HCT116 (cell line): ENCODE measurements around the gene POLR1B. TPM values are rescaled to one million over a fixed set of nuclear protein-coding genes. Genes with fewer than 3 reads are reported as not detected.

ENCODE experiments used
- ATAC-seq: fragments of 200-7000 bp; cut with Tn5 transposase; 2 replicates; pipeline ENCODE4 v1.9.1; 2020; ENCODE audit warnings: mild to moderate bottlenecking, moderate library complexity
- BruUV-seq: library from RNA; stranded (reverse); fragments of 400-500 nt; replicated peaks from 2 replicates; lab custom pipeline; 2021; lab: Mats Ljungman, UMichigan
- CTCF ChIA-PET: fragments of 300-600 bp; sonication (Branson Sonifier 250); formaldehyde crosslinking; loops from one replicate; lab custom pipeline; 2021; ENCODE audit warnings: antibody characterized with exemption; lab: Charles Lee
- POLR2A ChIA-PET: fragments of 300-600, 350-600 bp; sonication (Branson Sonifier 250); formaldehyde crosslinking; loops from one replicate; lab custom pipeline; 2021; ENCODE audit warnings: antibody characterized with exemption; lab: Charles Lee
- RAD21 ChIA-PET, 2 experiments: fragments of 300-600 bp; sonication (Branson Sonifier 250); formaldehyde crosslinking; loops; one replicate each; lab custom pipeline; 2023; ENCODE audit warnings: low total read pairs in 2 of 2; ENCODE audit not compliant: uncharacterized antibody in 2 of 2, unreplicated experiment in 2 of 2, low non-redundant PET in 1 of 2; lab: Charles Lee
- DNase-seq: peaks from one replicate; pipeline ENCODE4 v3.0.0-alpha.2; 2010; ENCODE audit warnings: low read depth, low spot score
- H2AFZ ChIP-seq: fragments of 200-600 bp; shearing (Covaris generic), sonication (generic); 2 replicates; pipeline ENCODE4 v1.6.1; 2017; ENCODE audit warnings: low read depth, mixed run types, mixed read lengths, antibody characterized with exemption, low read length; ENCODE audit not compliant: poor library complexity, severe bottlenecking
- H3K27ac ChIP-seq: 2 replicates; pipeline ENCODE4 v1.5.1; 2012; ENCODE audit warnings: low read depth, low read length
- H3K27me3 ChIP-seq: fragments of 200-600 bp; sonication (generic); 2 replicates; pipeline ENCODE4 v1.6.1; 2016; ENCODE audit warnings: mixed run types, low read length, mixed read lengths; ENCODE audit not compliant: insufficient read depth
- H3K36me3 ChIP-seq, 2 experiments: fragments of 200-500 bp in 1 of 2; fragments of 200-600 bp in 1 of 2; sonication (Bioruptor generic) in 1 of 2; sonication (generic) in 1 of 2; 2 replicates each; pipeline versions ENCODE4 v1.5.1 to v1.6.1; 2014 to 2016; ENCODE audit warnings: low read length in 2 of 2, inconsistent platforms in 1 of 2, mixed read lengths in 1 of 2, mixed run types in 1 of 2; ENCODE audit not compliant: insufficient read depth in 2 of 2, control insufficient read depth in 1 of 2
- H3K4me1 ChIP-seq, 2 experiments: fragments of 200-600 bp in 1 of 2; sonication (generic) in 1 of 2; 2 replicates each; pipeline versions ENCODE4 v1.5.1 to v1.6.1; 2012 to 2017; ENCODE audit warnings: low read length in 2 of 2, inconsistent platforms in 1 of 2, mild to moderate bottlenecking in 1 of 2, mixed read lengths in 1 of 2, mixed run types in 1 of 2, moderate library complexity in 1 of 2; ENCODE audit not compliant: insufficient read depth in 2 of 2, control insufficient read depth in 1 of 2
- H3K4me2 ChIP-seq: fragments of 200-600 bp; sonication (generic); 2 replicates; pipeline ENCODE4 v1.6.1; 2017; ENCODE audit warnings: mixed run types, low read length, mixed read lengths
- H3K4me3 ChIP-seq, 2 experiments: fragments of 200-600 bp in 1 of 2; sonication (generic) in 1 of 2; replicated peaks in 1 of 2; 2 replicates each; pipeline ENCODE4 v1.5.1; 2011 to 2016; ENCODE audit warnings: low read length in 2 of 2, control low read depth in 1 of 2, low read depth in 1 of 2, mild to moderate bottlenecking in 1 of 2, mixed read lengths in 1 of 2, mixed run types in 1 of 2
- H3K79me2 ChIP-seq: fragments of 200-600 bp; sonication (generic); 2 replicates; pipeline ENCODE4 v1.6.1; 2017; ENCODE audit warnings: mild to moderate bottlenecking, mixed run types, low read length, moderate library complexity, mixed read lengths; ENCODE audit not compliant: insufficient read depth
- H3K9ac ChIP-seq: fragments of 200-600 bp; sonication (generic); 2 replicates; pipeline ENCODE4 v1.6.1; 2016; ENCODE audit warnings: low read length, mixed read lengths
- H3K9me2 ChIP-seq: fragments of 200-600 bp; sonication (generic), shearing (Covaris generic); 2 replicates; pipeline ENCODE4 v1.6.1; 2017; ENCODE audit warnings: mixed run types, mild to moderate bottlenecking, moderate library complexity; ENCODE audit not compliant: insufficient read depth
- H3K9me3 ChIP-seq, 2 experiments: fragments of 200-500 bp in 1 of 2; fragments of 200-600 bp in 1 of 2; sonication (Bioruptor generic) in 1 of 2; sonication (generic) in 1 of 2; 2 replicates each; pipeline ENCODE4 v1.6.1; 2014 to 2017; ENCODE audit warnings: low read length in 2 of 2, mixed read lengths in 2 of 2, inconsistent platforms in 1 of 2, low read depth in 1 of 2, mild to moderate bottlenecking in 1 of 2, mixed run types in 1 of 2, moderate library complexity in 1 of 2; ENCODE audit not compliant: control insufficient read depth in 1 of 2, insufficient read depth in 1 of 2
- H4K20me1 ChIP-seq: fragments of 200-600 bp; sonication (generic), shearing (Covaris generic); 2 replicates; pipeline ENCODE4 v1.6.1; 2017; ENCODE audit warnings: mixed run types, mild to moderate bottlenecking, moderate library complexity; ENCODE audit not compliant: insufficient read depth
- EZH2 ChIP-seq: fragments of 200-600 bp; sonication (generic); IDR thresholded peaks from 2 replicates; pipeline ENCODE4 v1.6.1; 2017; ENCODE audit warnings: antibody characterized with exemption, mixed run types
- EZH2phosphoT487 ChIP-seq: fragments of 200-600 bp; IDR thresholded peaks from 2 replicates; pipeline ENCODE4 v1.6.1; 2018; ENCODE audit warnings: antibody characterized with exemption, borderline replicate concordance
- JUND ChIP-seq: IDR thresholded peaks from 2 replicates; pipeline ENCODE4 v1.6.1; 2012
- POLR2AphosphoS5 ChIP-seq: IDR thresholded peaks from 2 replicates; pipeline ENCODE4 v1.6.1; 2011; ENCODE audit warnings: mild to moderate bottlenecking, low read depth, low read length, moderate library complexity
- RAD21 ChIP-seq: IDR thresholded peaks from 2 replicates; pipeline ENCODE4 v1.6.1; 2012; ENCODE audit warnings: low read depth, mild to moderate bottlenecking
- SRF ChIP-seq: IDR thresholded peaks from 2 replicates; pipeline ENCODE4 v1.6.1; 2012; ENCODE audit warnings: low read depth
- TCF7L2 ChIP-seq: IDR thresholded peaks from 2 replicates; pipeline ENCODE4 v1.7.0; 2011; ENCODE audit warnings: borderline replicate concordance, inconsistent platforms; ENCODE audit not compliant: insufficient read depth, insufficient read length; ENCODE audit errors: extremely low read depth
- YY1 ChIP-seq: IDR thresholded peaks from 2 replicates; pipeline ENCODE4 v1.6.1; 2011; ENCODE audit warnings: low read length, low read depth, moderate library complexity, mild to moderate bottlenecking; ENCODE audit not compliant: insufficient replicate concordance; ENCODE audit errors: extremely low read depth
- intact Hi-C: fragments of 100-400 bp; cut with micrococcal nuclease; formaldehyde crosslinking; loops from 2 replicates; pipeline ENCODE4 v1.10.0; 2022
- total RNA-seq: library from RNA; stranded (reverse); gene quantifications from one replicate; pipeline ENCODE4 v1.2.1, GENCODE V29; 2021; ENCODE audit not compliant: unreplicated experiment
- TF ChIP-seq, protein P1 (sequence below): IDR thresholded peaks from 2 replicates; pipeline ENCODE4 v1.6.1; 2012; ENCODE audit warnings: low read depth
- TF ChIP-seq, protein P2 (sequence below), 3 experiments: fragments of 200-600 bp in 1 of 3; sonication (generic) in 1 of 3; IDR thresholded peaks in 2 of 3; conservative IDR thresholded peaks in 1 of 3; 2 replicates each; pipeline ENCODE4 v1.5.1; 2012 to 2017; ENCODE audit warnings: low read depth in 2 of 3, low read length in 2 of 3, antibody characterized with exemption in 1 of 3, borderline replicate concordance in 1 of 3, control low read depth in 1 of 3, mild to moderate bottlenecking in 1 of 3, mixed read lengths in 1 of 3, mixed run types in 1 of 3, moderate library complexity in 1 of 3; ENCODE audit not compliant: insufficient read depth in 1 of 3

Gene POLR1B
- total RNA-seq, 1 experiment from 2014 or later, result 57.7 TPM

DNA sequence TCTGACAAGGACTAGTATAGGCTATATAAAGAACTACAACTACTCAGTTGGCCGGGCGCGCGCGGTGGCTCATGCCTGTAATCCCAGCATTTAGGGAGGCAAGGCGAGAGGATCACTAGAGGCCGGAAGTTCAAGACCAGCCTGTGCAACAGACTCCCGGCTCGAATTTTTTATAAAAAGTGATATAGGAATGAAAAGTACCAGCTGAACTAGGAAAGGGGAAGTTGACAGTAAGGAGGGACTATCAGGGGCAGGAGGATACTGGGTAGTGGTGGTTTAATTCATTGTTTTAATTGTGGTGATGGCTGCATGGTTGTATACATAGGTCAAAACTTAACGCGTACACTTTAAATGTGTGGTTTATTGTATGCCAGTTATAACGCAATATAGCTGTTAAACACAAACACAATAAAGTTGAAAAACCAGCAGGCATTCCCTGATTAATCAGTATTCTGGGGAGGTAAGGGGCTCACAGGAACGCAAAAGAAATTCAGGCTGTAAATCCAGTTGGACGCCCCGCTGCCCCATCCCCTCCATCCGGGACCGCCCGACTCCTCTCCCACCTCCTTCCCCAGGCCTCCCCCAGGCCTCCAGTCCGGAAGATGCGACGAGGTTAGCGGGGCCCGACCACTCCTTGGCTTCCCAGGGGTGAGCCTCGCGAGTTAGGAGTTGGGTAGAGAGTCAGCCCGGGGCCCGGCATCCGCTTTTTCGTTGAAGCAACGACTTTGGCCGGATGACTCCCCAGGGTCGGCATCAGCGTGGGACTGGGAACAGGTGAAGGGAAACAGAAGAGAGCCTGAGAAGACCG lies 746 bp upstream of the POLR1B start (continued):
- TF ChIP-seq, protein P1, sequence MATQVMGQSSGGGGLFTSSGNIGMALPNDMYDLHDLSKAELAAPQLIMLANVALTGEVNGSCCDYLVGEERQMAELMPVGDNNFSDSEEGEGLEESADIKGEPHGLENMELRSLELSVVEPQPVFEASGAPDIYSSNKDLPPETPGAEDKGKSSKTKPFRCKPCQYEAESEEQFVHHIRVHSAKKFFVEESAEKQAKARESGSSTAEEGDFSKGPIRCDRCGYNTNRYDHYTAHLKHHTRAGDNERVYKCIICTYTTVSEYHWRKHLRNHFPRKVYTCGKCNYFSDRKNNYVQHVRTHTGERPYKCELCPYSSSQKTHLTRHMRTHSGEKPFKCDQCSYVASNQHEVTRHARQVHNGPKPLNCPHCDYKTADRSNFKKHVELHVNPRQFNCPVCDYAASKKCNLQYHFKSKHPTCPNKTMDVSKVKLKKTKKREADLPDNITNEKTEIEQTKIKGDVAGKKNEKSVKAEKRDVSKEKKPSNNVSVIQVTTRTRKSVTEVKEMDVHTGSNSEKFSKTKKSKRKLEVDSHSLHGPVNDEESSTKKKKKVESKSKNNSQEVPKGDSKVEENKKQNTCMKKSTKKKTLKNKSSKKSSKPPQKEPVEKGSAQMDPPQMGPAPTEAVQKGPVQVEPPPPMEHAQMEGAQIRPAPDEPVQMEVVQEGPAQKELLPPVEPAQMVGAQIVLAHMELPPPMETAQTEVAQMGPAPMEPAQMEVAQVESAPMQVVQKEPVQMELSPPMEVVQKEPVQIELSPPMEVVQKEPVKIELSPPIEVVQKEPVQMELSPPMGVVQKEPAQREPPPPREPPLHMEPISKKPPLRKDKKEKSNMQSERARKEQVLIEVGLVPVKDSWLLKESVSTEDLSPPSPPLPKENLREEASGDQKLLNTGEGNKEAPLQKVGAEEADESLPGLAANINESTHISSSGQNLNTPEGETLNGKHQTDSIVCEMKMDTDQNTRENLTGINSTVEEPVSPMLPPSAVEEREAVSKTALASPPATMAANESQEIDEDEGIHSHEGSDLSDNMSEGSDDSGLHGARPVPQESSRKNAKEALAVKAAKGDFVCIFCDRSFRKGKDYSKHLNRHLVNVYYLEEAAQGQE, result no peak

DNA sequence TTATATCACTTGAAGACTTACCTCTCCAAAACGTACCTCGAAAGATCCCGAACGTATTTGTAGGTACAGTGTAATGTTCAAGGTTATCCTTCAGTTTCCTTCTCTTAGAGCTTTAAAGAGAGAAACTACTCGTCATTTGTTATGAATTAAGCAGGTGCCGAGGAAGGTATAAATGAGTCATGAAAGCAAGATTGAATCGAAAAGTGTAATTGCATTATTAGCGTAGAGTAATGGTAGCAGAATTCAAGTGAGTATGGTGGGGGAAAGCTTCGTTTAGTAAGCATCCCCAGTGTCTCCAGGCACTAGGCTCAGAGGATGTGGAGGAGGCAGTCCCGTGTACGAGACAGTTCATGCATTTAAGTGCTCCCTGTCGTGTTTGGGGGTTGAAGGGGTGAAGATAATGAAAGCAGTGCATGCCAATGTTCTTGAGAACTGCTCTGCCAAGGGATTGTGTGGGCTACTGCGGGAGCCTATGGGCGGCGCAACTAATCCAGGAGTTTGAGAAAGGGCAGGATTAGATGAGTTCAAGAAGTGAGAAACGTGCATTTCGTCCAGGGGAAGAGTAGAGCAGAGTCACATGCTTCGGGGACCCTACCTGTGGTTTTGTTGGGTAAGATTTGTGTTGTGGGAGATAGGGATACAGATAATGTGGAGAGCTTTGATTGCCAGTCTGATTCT lies 858 bp downstream of the POLR1B start:
- Histone ChIP-seq H2AFZ (no peak overlapping the region), H3K9me3 (no peaks in the 10 kb centered on the region), H3K9ac (peak overlapping the region; percentile 92), H3K27me3 (no peaks in the 10 kb centered on the region), H3K9me2 (no peaks in the 10 kb centered on the region), H3K27ac (peak overlapping the region; percentile 65), H3K4me2 (peak overlapping the region; percentile 93), H3K4me1 (peaks cover 5 to 15% of the 10 kb centered on the region in 2 experiments), H3K36me3 (peaks cover 17 to 19% of the 10 kb centered on the region in 2 experiments), H3K79me2 (peaks cover 58% of the 10 kb centered on the region), H3K4me3 (peak overlapping the region; percentile 93), H4K20me1 (peaks cover 8% of the 10 kb centered on the region; the same call in 1 of the 2 replicates)
- no peak; the same call in 1 of the 2 replicates for ATAC-seq
- ChIA-PET RAD21 (no interaction called here), POLR2A (no interaction called here), CTCF (no interaction called here)
- TF ChIP-seq, protein P1, result no peak
- no peak; the same call in 1 of the 2 replicates for TF ChIP-seq POLR2AphosphoS5
- TF ChIP-seq, protein P2, sequence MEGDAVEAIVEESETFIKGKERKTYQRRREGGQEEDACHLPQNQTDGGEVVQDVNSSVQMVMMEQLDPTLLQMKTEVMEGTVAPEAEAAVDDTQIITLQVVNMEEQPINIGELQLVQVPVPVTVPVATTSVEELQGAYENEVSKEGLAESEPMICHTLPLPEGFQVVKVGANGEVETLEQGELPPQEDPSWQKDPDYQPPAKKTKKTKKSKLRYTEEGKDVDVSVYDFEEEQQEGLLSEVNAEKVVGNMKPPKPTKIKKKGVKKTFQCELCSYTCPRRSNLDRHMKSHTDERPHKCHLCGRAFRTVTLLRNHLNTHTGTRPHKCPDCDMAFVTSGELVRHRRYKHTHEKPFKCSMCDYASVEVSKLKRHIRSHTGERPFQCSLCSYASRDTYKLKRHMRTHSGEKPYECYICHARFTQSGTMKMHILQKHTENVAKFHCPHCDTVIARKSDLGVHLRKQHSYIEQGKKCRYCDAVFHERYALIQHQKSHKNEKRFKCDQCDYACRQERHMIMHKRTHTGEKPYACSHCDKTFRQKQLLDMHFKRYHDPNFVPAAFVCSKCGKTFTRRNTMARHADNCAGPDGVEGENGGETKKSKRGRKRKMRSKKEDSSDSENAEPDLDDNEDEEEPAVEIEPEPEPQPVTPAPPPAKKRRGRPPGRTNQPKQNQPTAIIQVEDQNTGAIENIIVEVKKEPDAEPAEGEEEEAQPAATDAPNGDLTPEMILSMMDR (IDR thresholded peaks at IDR 0.05 in 2 of 3, conservative IDR thresholded peaks at IDR 0.05 in 1 of 3; ENCODE audit: borderline replicate concordance in 1 of 3, insufficient read depth in 1 of 3, low read depth in 2 of 3, low read length in 2 of 3), result 0 out of 6 replicates have a peak, but pooled peaks of 1 of the 3 experiments have one; percentile 6
- no peak for TF ChIP-seq EZH2
- no peak for TF ChIP-seq JUND
- no peak for TF ChIP-seq TCF7L2
- no peak for TF ChIP-seq YY1
- no peak for TF ChIP-seq SRF
- TF ChIP-seq EZH2phosphoT487, result no peak
- TF ChIP-seq RAD21, result peak; percentile 19
- TSS peak; percentile 61 for BruUV-seq
- intact Hi-C loops, result loop anchor here (5.0 kb wide), 2 partner anchors 61 to 486 kb away; partner anchors contain the start of genes TMEM87B and TTL
- DNase-seq, result peak; percentile 13
